Muscle layer of colon (tissue), 2 donors: ENCODE results near the gene IQCE.
"Not testable (repeated sequence)": the region's sequence is repeated elsewhere in the genome, so short reads cannot be mapped to it uniquely, and the experiment has no call there.

Experiments
- H3K27ac ChIP-seq: one replicate; pipeline ENCODE4 v1.7.0; 2013; ENCODE audit warnings: low read depth, mild to moderate bottlenecking, low read length, moderate library complexity
- H3K27me3 ChIP-seq, 2 donors: one replicate each; pipeline ENCODE4 v1.7.0; 2013; ENCODE audit warnings: low read length in 2 of 2, mild to moderate bottlenecking in 2 of 2; ENCODE audit not compliant: insufficient read depth in 2 of 2, control insufficient read depth in 1 of 2
- H3K36me3 ChIP-seq: one replicate; pipeline ENCODE4 v1.7.0; 2013; ENCODE audit warnings: mild to moderate bottlenecking, low read length; ENCODE audit not compliant: insufficient read depth
- H3K4me1 ChIP-seq: one replicate; pipeline ENCODE4 v1.7.0; 2013; ENCODE audit warnings: mild to moderate bottlenecking, low read length; ENCODE audit not compliant: insufficient read depth
- H3K4me3 ChIP-seq, 2 donors: one replicate each; pipeline ENCODE4 v1.7.0; 2013; ENCODE audit warnings: low read length in 2 of 2, low read depth in 1 of 2, mild to moderate bottlenecking in 1 of 2, moderate library complexity in 1 of 2
- H3K9ac ChIP-seq: one replicate; pipeline ENCODE4 v1.7.0; 2013; ENCODE audit warnings: low read length
- H3K9me3 ChIP-seq: one replicate; pipeline ENCODE4 v1.7.0; 2013; ENCODE audit warnings: mild to moderate bottlenecking, low read length
- donor health status: abdominal sarcoma.
- donor health status: Adenocarcinoma of cecum.

IQCE gene

DNA sequence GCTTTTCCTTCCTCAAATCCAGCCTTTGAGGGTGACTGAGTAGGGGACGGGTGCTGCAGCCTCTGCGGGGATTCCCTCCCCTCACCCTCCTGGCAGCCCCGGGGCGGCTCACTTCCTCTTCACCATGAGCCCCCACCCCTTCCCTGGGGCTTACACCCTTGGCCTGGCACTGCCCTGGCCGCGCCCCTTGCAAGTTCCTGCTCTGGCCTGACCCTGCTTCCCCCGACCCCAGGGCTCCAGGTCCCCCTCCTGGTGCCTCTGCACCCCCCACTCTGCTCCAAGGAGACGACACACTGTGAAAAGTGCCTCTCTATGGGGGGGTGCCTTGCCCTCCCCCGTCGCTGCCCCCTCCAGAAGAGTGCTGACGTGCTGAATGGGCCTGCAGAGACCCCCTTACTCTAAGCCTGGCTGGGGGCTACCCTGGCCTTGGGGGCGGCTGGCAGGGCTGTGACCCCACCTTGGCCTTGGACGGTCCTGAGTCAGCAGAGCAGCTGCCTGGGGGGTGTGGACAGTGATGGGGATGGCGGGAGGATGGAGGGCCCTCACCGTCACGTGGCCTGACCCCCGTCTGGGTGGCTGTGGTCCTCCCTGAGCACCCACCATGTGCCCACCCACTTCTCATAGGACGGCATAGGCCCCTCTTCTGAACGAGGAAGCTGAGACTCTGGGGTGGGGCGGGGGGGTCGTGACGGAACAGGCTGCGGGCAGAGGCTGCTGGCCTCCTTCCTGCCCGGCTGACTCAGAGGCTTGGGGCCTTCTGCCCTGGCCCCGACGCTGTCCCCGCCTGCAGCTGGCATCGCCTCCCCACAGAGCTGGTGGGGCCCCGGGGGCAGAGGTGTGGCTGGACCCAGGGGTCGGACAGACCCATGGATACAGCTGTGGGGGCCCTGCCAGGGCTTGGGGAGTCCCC lies 29.4 kb upstream of the IQCE start:
- H3K27ac ChIP-seq, result peak overlapping the region; percentile 34
- H3K9me3 ChIP-seq, result no peaks in the 10 kb centered on the region
- no peaks in the 10 kb centered on the region for H3K36me3 ChIP-seq
- H3K4me3 ChIP-seq, result no peak overlapping the region
- H3K9ac ChIP-seq, result no peak overlapping the region
- peaks cover 10% of the 10 kb centered on the region for H3K4me1 ChIP-seq
- peaks cover 0 to 42% of the 10 kb centered on the region in 2 donors for H3K27me3 ChIP-seq

DNA sequence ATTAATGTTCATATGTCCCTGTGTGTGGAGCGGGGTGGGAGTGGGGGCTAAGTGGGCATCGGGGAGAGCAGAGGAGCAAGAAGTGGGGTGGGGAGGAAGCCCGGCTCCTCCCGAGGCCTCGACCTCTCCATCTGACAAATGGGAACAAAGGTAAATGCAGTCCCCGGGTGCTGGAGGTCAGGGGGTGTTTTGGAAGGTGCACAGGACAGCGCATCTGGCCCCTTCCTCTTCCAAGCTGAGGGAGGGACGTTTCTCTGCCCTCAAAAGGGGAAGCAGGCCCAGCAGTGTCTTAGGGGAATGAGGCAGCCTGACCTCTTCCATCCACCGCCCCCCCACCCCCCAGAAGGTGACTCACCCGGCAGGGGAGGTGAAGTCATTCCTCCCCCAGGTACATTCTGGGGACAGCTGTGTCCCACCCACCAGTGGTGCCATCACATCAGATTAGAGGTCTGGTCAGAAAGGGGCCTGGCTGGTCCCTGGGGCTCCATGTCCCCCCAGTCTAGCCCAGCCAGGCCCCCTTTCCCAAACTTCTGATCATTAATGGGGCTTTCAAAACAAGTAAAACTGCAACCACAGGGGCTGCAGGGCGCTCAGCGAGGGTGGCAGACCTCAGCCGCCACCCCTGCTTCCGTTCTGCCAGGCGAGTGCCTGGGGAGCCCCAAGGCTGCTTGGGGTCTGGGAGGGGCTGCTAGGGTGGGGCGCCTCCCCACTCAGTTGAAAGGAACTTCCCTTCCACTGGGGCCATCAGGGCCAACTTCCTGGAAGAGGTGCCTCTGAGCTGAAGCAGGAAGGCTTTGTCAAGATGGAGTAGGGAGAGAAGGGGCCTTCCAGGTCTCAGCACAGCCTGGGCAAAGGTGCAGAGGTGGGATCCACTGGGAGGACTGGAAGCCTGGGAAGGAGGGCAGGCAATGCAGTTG lies 28.4 kb upstream of the IQCE start:
- Histone ChIP-seq H3K27me3 (peaks cover 0 to 33% of the 10 kb centered on the region in 2 donors), H3K4me3 (no peak overlapping the region), H3K36me3 (no peaks in the 10 kb centered on the region), H3K9me3 (no peaks in the 10 kb centered on the region), H3K9ac (no peak overlapping the region), H3K27ac (no peak overlapping the region), H3K4me1 (peaks cover 10% of the 10 kb centered on the region)

DNA sequence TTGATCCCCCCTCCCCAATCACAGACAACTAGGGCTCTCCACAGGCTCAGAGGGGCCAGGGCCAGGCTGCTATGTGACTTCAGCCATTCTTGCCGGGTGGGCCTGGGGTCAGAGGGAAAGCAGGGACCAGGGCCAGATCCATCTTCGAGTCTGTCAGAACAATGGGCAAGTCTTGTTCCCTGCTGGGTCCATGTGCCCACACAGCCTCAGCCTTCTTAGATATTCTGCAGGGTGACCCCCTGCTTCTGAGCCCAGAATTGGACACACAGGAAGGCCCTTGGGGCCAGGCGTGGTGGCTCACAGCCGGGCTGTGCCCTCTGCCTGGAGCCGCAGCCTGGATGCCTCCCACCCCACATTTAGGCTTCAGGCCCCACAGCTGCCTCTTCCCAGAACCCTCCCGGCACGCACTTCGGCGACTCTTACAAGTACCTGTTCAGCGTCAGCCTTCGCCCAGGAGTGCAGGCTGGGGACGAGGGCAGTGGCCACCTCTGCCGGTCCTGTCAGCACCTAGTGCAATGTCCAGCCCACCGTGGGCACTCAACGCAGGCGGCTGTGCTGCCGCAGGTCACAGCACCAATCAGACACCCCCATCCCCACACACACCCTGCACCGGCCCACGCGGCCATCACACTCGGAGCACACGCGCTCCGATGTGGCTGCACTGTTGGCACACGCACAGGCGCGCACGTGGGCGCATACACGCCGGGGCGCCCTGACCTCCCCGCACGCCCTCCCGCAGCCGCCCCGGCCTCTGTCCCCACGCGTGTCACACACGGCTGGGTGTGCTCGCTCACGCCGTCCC lies 27.6 kb upstream of the IQCE start:
- not testable (repeated sequence) for H3K4me1 ChIP-seq, H3K36me3 ChIP-seq, H3K9me3 ChIP-seq, H3K4me3 ChIP-seq, H3K27ac ChIP-seq, H3K9ac ChIP-seq
- H3K27me3 ChIP-seq, result peaks cover 0 to 28% of the 10 kb centered on the region in 2 donors

DNA sequence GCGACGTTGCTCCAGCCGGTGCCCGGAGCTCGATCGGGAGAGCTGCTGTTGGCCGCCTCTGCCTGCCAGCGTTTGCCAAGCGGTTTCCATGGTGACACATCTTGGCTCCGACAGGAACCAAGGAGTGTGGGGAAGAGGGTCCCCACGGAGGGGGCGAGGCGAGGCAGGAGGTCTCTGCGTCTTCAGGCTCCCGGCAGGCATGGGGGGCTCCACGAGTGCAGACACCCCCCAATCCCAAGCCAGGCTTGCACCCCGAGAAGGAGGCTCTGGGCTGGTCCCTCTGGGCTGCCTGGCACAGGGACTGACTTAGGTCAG lies 27.0 kb upstream of the IQCE start:
- not testable (repeated sequence) for H3K27ac ChIP-seq, H3K4me3 ChIP-seq, H3K9me3 ChIP-seq, H3K4me1 ChIP-seq, H3K9ac ChIP-seq, H3K36me3 ChIP-seq
- H3K27me3 ChIP-seq, result peaks cover 0 to 25% of the 10 kb centered on the region in 2 donors

DNA sequence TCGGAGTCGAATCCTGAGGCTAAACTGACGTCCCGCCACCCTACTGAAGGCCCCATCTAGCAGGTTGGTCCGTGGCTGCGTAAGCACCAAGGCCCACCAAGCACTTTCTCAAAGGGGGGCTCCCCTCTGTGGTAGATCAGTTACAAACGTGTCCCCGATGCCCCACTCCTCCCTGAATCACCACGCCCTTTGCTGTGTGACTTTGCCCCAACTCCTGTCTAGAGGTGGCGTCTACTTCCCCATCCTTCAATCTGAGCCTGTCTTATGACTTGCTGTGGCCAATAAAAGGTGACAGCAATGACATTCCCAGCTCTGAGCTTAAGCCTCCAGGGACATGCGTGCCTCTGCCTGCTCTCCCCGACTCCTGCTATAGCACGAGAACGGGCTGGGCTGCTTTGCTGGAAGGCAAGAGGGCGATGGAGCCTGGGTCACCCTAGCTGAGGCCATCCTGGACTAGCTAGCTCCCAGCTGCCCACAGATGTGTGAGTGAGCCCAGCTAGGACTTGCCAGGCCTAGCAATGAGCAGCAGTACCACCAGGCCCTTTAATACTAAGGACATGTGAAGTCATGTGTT lies 26.5 kb upstream of the IQCE start:
- not testable (repeated sequence) for H3K9ac ChIP-seq, H3K36me3 ChIP-seq, H3K4me1 ChIP-seq, H3K9me3 ChIP-seq, H3K4me3 ChIP-seq, H3K27ac ChIP-seq
- H3K27me3 ChIP-seq, result peaks cover 0 to 25% of the 10 kb centered on the region in 2 donors

DNA sequence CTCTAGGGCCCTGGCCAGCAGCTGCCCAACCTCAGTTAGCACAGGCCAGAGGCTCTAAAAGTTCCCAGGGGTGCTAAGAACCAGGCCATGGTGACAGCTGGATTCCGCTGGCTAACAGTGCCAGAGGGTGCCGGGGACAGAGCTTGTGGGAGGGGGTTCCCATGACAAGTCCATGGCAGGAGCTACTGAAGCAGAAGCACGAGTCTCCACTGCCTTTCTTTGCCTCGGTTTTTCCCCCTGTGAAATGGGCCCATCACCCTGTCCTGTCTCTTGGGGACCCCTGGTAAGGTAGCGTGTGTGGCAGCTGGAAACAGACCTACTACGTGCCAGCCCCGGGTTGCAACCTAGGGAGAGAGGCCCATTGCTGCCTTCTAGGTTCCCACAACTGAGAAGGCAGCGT lies 26.0 kb upstream of the IQCE start:
- not testable (repeated sequence) for H3K27ac ChIP-seq, H3K4me3 ChIP-seq, H3K4me1 ChIP-seq, H3K9me3 ChIP-seq, H3K36me3 ChIP-seq, H3K9ac ChIP-seq
- peaks cover 0 to 25% of the 10 kb centered on the region in 2 donors for H3K27me3 ChIP-seq

DNA sequence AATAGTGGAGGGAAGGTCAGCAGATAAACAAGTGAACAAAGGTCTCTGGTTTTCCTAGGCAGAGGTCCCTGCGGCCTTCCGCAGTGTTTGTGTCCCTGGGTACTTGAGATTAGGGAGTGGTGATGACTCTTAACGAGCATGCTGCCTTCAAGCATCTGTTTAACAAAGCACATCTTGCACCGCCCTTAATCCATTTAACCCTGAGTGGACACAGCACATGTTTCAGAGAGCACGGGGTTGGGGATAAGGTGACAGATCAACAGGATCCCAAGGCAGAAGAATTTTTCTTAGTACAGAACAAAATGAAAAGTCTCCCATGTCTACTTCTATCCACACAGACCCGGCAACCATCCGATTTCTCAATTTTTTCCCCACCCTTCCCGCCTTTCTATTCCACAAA lies 25.2 kb upstream of the IQCE start:
- H3K36me3 ChIP-seq, H3K4me1 ChIP-seq: not testable (repeated sequence)
- peaks cover 0 to 25% of the 10 kb centered on the region in 2 donors for H3K27me3 ChIP-seq

DNA sequence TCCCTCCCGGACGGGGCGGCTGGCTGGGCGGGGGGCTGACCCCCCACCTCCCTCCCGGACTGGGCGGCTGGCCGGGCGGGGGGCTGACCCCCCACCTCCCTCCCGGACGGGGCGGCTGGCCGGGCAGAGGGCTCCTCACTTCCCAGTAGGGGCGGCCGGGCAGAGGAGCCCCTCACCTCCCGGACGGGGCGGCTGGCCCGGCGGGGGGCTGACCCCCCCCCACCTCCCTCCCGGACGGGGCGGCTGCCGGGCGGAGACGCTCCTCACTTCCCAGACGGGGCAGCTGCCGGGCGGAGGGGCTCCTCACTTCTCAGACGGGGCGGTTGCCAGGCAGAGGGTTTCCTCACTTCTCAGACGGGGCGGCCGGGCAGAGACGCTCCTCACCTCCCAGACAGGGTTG lies 24.6 kb upstream of the IQCE start:
- H3K36me3 ChIP-seq, H3K4me1 ChIP-seq, H3K9ac ChIP-seq, H3K4me3 ChIP-seq, H3K9me3 ChIP-seq, H3K27ac ChIP-seq: not testable (repeated sequence)
- H3K27me3 ChIP-seq, result peaks cover 0 to 20% of the 10 kb centered on the region in 2 donors

More for the DNA sequence above, 25.2 kb upstream of the IQCE start:
- not testable (repeated sequence) for H3K9me3 ChIP-seq, H3K27ac ChIP-seq, H3K4me3 ChIP-seq, H3K9ac ChIP-seq

DNA sequence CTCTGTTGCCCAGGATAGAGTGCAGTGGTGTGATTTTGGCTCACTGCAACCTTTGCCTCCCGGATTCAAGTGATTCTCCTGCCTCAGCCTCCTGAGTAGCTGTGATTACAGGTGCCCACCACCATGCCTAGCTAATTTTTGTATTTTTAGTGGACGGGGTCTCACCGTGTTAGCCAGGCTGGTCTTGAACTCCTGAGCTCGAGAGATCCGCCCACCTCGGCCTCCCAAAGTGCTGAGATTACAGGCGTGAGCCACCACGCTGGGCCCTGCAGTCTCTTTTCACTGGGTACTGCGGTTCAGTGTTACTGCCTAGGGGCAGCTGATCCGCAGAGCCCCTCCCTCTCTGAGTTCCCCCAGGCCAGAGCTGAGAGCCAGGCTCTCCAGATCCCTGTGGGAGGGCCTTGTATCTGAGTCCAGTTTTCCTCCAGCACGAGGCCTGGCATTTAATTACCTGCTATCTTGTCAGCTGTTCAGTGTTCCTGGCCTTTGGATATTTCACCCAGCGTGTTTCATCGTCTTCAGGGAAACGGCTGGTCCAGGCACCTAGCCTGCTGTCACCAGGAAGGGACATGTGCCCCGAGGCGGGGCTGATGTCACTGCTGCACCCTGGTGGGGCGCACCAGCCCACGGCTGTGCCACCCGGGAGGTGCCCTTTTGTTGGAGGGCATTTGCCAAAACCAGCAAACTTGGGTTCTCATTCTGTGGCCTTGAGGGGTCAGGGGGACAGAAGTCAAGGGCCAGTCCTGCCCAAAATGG lies 22.7 kb upstream of the IQCE start:
- not testable (repeated sequence) for H3K36me3 ChIP-seq, H3K27me3 ChIP-seq, H3K9ac ChIP-seq, H3K27ac ChIP-seq, H3K4me3 ChIP-seq, H3K4me1 ChIP-seq, H3K9me3 ChIP-seq

DNA sequence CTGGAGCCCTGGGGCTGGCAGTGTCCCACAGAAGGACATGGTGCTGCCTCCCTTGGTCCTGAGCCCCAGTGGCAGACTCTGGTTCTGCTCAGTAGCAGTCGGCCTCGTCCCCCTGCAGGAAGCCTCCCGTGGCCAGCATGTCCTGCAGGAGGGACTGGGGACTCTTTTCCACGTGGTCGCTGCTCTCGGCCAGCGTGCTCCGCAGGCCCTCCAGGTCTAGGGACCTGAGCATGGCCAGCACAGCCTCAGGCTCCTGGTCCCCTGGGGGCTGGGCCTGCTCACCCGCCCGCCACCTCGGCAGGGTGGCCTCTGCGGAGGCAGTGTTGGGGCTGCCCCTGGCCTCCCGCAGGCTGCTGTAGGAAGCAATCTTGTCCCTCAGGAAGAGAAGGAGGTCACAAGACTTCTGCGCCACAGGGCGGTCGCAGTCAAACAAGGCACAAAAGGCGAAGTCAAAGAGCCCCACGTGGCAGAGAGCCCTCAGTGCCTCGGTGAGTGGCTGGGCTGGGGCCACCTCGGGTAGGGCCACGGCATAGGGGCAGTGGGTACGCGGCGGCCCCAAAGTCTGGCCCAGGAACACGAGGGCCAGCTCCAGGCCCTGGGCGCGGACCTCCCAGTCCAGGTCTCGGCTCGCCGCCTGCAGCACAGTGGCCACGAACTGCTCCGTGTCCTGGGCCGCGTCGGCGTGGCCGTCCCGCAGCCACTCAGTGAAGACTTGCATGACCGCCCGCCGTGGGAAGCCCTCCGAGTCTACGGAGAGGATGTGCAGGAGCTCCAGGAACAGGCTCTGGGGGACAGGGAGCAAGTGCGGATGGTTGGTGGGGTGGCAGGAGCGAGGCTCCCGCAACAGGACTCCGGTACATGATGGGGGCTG lies 20.6 kb upstream of the IQCE start:
- no peak overlapping the region for H3K9ac ChIP-seq
- H3K27ac ChIP-seq, result no peak overlapping the region
- no peaks in the 10 kb centered on the region for H3K9me3 ChIP-seq
- peaks cover 10% of the 10 kb centered on the region for H3K36me3 ChIP-seq
- H3K4me1 ChIP-seq, result no peaks in the 10 kb centered on the region
- no peaks in the 10 kb centered on the region for H3K27me3 ChIP-seq
- H3K4me3 ChIP-seq, result no peak overlapping the region
